Hippocampal formation (tissue), 2 donors: ENCODE data around the gene SAFB.

ENCODE experiments used
- DNase-seq, 2 donors: peaks; one replicate each; lab custom pipeline; 2025; lab: John Stamatoyannopoulos, UW

The SAFB gene

GRCh38 chr19:5666921-5667610 is 44.2 kb downstream of the SAFB start:
- no peak for DNase-seq

- DNase-seq = no peak
Measured at GRCh38 chr19:5667751-5668271, 44.9 kb downstream of the SAFB start.

GRCh38 chr19:5669212-5669611 is 46.3 kb downstream of the SAFB start:
- no peak for DNase-seq

GRCh38 chr19:5671600-5671999 is 48.7 kb downstream of the SAFB start:
- DNase-seq = no peak

GRCh38 chr19:5672708-5673459 is 50.0 kb downstream of the SAFB start:
- DNase-seq = no peak

- DNase-seq = no peak
Measured at GRCh38 chr19:5673752-5674151, 50.9 kb downstream of the SAFB start.

- DNase-seq = no peak
Measured at GRCh38 chr19:5674714-5675113, 51.8 kb downstream of the SAFB start.

- no peak for DNase-seq
Measured at GRCh38 chr19:5676105-5676771, 53.4 kb downstream of the SAFB start.

GRCh38 chr19:5676772-5677105 is 53.9 kb downstream of the SAFB start:
- DNase-seq = no peak

- DNase-seq = no peak
Measured at GRCh38 chr19:5677136-5677535, 54.3 kb downstream of the SAFB start.

GRCh38 chr19:5677580-5677979 is 54.7 kb downstream of the SAFB start:
- no peak for DNase-seq

- no peak for DNase-seq
Measured at GRCh38 chr19:5678071-5678718, 55.3 kb downstream of the SAFB start.

GRCh38 chr19:5679289-5680083 is 56.6 kb downstream of the SAFB start:
- DNase-seq = no peak

- no peak for DNase-seq
Measured at GRCh38 chr19:5680084-5680436, 57.2 kb downstream of the SAFB start.

GRCh38 chr19:5680437-5681368 is 57.8 kb downstream of the SAFB start, which contains the start of the genes HSD11B1L and MICOS13:
Gene HSD11B1L (plus strand): TSS chr19:5681027. CDS start chr19:5684833, 3,806 bp downstream.
Gene MICOS13 (minus strand): TSS chr19:5680516. CDS start chr19:5680486, 30 bp downstream.
- peak; percentile 98 for DNase-seq

- no peak for DNase-seq
Measured at GRCh38 chr19:5681391-5682106, 58.7 kb downstream of the SAFB start.

- no peak for DNase-seq
Measured at GRCh38 chr19:5682107-5682482, 59.2 kb downstream of the SAFB start.

GRCh38 chr19:5683177-5683886 is 60.4 kb downstream of the SAFB start:
- no peak for DNase-seq
